A549 treated with AZD9567 at 1 μM for 4 hours (cell line): ENCODE measurements around the gene DDHD1. TPM values are rescaled to one million over a fixed set of nuclear protein-coding genes. Genes with fewer than 3 reads are reported as not detected.

Experiments used
- total RNA-seq: library from RNA; stranded (reverse); fragments of 200-300 nt; extraction: Qiagen RNA extraction; gene quantifications from 5 replicates; pipeline ENCODE4 v1.2.3, GENCODE V29; 2022; ENCODE audit not compliant: insufficient read depth

DDHD1 gene
- total RNA-seq = 5.4 to 10.1 TPM (median 7.4 TPM) in 5 replicates

GRCh38 chr14:53152887-53153701, at the start of gene DDHD1:
Gene DDHD1, minus strand, starts transcription at chr14:53153323. Its CDS starts 225 bp downstream, at chr14:53153098.

Other genes starting within 250 kb of the DDHD1 start
- gene FERMT2, start 202.3 kb downstream of the DDHD1 start, total RNA-seq = 33.6 to 69.4 TPM (median 44.6 TPM) in 5 replicates